ENCODE data around the gene TRIM45.

TRIM45 gene

GRCh38 chr1:117136749-117137148 is 15.2 kb upstream of the TRIM45 start:
- no peaks in the 10 kb centered on the region for H4K20me1 ChIP-seq (ENCODE audit: low read depth, low read length)
- TF ChIP-seq EZH2phosphoT487 (conservative IDR thresholded peaks at IDR 0.05; ENCODE audit: low read length) (no peak), CTCF (IDR thresholded peaks at IDR 0.05; ENCODE audit: insufficient read depth, low read length, poor library complexity, severe bottlenecking) (no peak)
- no peaks in the 10 kb centered on the region for H3K79me2 ChIP-seq (ENCODE audit: insufficient read depth, low read length)
- H3K4me3 ChIP-seq (ENCODE audit: insufficient read depth, low read length, poor library complexity, severe bottlenecking) = no peak overlapping the region
- no peaks in the 10 kb centered on the region for H3F3A ChIP-seq (ENCODE audit: insufficient read depth)
- H3K27ac ChIP-seq (ENCODE audit: low read depth, low read length) = no peak overlapping the region
- no peaks in the 10 kb centered on the region for H3K9me3 ChIP-seq (ENCODE audit: insufficient read depth, low read length)
- no peaks in the 10 kb centered on the region for H3K36me3 ChIP-seq (ENCODE audit: low read length)
- no peaks in the 10 kb centered on the region for H3K9me2 ChIP-seq (replicated peaks; ENCODE audit: insufficient read depth, low read length)
- no peaks in the 10 kb centered on the region for H3K27me3 ChIP-seq (ENCODE audit: low read length)
- no peak overlapping the region for H3K4me2 ChIP-seq (ENCODE audit: low read depth, low read length, poor library complexity, severe bottlenecking)
- H2AFZ ChIP-seq (ENCODE audit: low read depth, low read length, severe bottlenecking) = no peak overlapping the region
- H3K9ac ChIP-seq (ENCODE audit: low read length) = no peak overlapping the region

GRCh38 chr1:117135329-117135728 is 13.8 kb upstream of the TRIM45 start:
- H3F3A ChIP-seq (ENCODE audit: insufficient read depth) = no peaks in the 10 kb centered on the region
- no peak overlapping the region for H3K27ac ChIP-seq (ENCODE audit: low read depth, low read length)
- H4K20me1 ChIP-seq (ENCODE audit: low read depth, low read length) = no peaks in the 10 kb centered on the region
- no peaks in the 10 kb centered on the region for H3K9me2 ChIP-seq (replicated peaks; ENCODE audit: insufficient read depth, low read length)
- no peak overlapping the region for H3K9ac ChIP-seq (ENCODE audit: low read length)
- no peaks in the 10 kb centered on the region for H3K27me3 ChIP-seq (ENCODE audit: low read length)
- no peak overlapping the region for H2AFZ ChIP-seq (ENCODE audit: low read depth, low read length, severe bottlenecking)
- H3K4me3 ChIP-seq (ENCODE audit: insufficient read depth, low read length, poor library complexity, severe bottlenecking) = no peak overlapping the region
- no peaks in the 10 kb centered on the region for H3K79me2 ChIP-seq (ENCODE audit: insufficient read depth, low read length)
- H3K36me3 ChIP-seq (ENCODE audit: low read length) = no peaks in the 10 kb centered on the region
- TF ChIP-seq EZH2phosphoT487 (conservative IDR thresholded peaks at IDR 0.05; ENCODE audit: low read length) (no peak), CTCF (IDR thresholded peaks at IDR 0.05; ENCODE audit: insufficient read depth, low read length, poor library complexity, severe bottlenecking) (no peak)
- H3K4me2 ChIP-seq (ENCODE audit: low read depth, low read length, poor library complexity, severe bottlenecking) = no peak overlapping the region
- H3K9me3 ChIP-seq (ENCODE audit: insufficient read depth, low read length) = no peaks in the 10 kb centered on the region

- no peaks in the 10 kb centered on the region for H3F3A ChIP-seq (ENCODE audit: insufficient read depth)
- H4K20me1 ChIP-seq (ENCODE audit: low read depth, low read length) = no peaks in the 10 kb centered on the region
- no peak overlapping the region for H3K27ac ChIP-seq (ENCODE audit: low read depth, low read length)
- H3K36me3 ChIP-seq (ENCODE audit: low read length) = no peaks in the 10 kb centered on the region
- H3K4me2 ChIP-seq (ENCODE audit: low read depth, low read length, poor library complexity, severe bottlenecking) = no peak overlapping the region
- H3K27me3 ChIP-seq (ENCODE audit: low read length) = no peaks in the 10 kb centered on the region
- H3K9me3 ChIP-seq (ENCODE audit: insufficient read depth, low read length) = no peaks in the 10 kb centered on the region
- no peaks in the 10 kb centered on the region for H3K9me2 ChIP-seq (replicated peaks; ENCODE audit: insufficient read depth, low read length)
- H2AFZ ChIP-seq (ENCODE audit: low read depth, low read length, severe bottlenecking) = no peak overlapping the region
- no peak overlapping the region for H3K4me3 ChIP-seq (ENCODE audit: insufficient read depth, low read length, poor library complexity, severe bottlenecking)
- H3K9ac ChIP-seq (ENCODE audit: low read length) = no peak overlapping the region
- no peak for TF ChIP-seq CTCF (IDR thresholded peaks at IDR 0.05; ENCODE audit: insufficient read depth, low read length, poor library complexity, severe bottlenecking)
- TF ChIP-seq EZH2phosphoT487 (conservative IDR thresholded peaks at IDR 0.05; ENCODE audit: low read length) = no peak
- H3K79me2 ChIP-seq (ENCODE audit: insufficient read depth, low read length) = no peaks in the 10 kb centered on the region
Observed at GRCh38 chr1:117130526-117130925, 9.0 kb upstream of the TRIM45 start.

Measured in SU-DHL-6 (cell line).